SKM-1 treated with dmso at 0.1 percent for 144 hours (cell line): ENCODE results near the gene ITGA2.
A peak's percentile ranks its signal among the peaks of the same experiment; 100 is the strongest.

ENCODE experiments used
- DNase-seq: peaks from one replicate; lab custom pipeline; 2025; ENCODE audit not compliant: unreplicated experiment; lab: John Stamatoyannopoulos, UW

The ITGA2 gene

GRCh38 chr5:53017794-53018391 lies 28.7 kb downstream of the ITGA2 start:
- no peak for DNase-seq

- DNase-seq: no peak
Observed at GRCh38 chr5:53019320-53019719, 30.2 kb downstream of the ITGA2 start.

- DNase-seq: no peak
Observed at GRCh38 chr5:53022930-53023511, 33.9 kb downstream of the ITGA2 start.

- peak; percentile 22 for DNase-seq
Observed at GRCh38 chr5:53023969-53024368, 34.8 kb downstream of the ITGA2 start.

GRCh38 chr5:53024535-53024934 lies 35.4 kb downstream of the ITGA2 start:
- DNase-seq: no peak

GRCh38 chr5:53025487-53025886 lies 36.3 kb downstream of the ITGA2 start:
- DNase-seq: no peak

- no peak for DNase-seq
Observed at GRCh38 chr5:53027913-53028312, 38.8 kb downstream of the ITGA2 start.

GRCh38 chr5:53029608-53030007 lies 40.5 kb downstream of the ITGA2 start:
- no peak for DNase-seq

GRCh38 chr5:53030893-53031292 lies 41.7 kb downstream of the ITGA2 start:
- DNase-seq: no peak

GRCh38 chr5:53031695-53032096 lies 42.5 kb downstream of the ITGA2 start:
- DNase-seq: no peak

GRCh38 chr5:53032188-53032587 lies 43.0 kb downstream of the ITGA2 start:
- DNase-seq: no peak

- DNase-seq: no peak
Observed at GRCh38 chr5:53034832-53035231, 45.7 kb downstream of the ITGA2 start.

GRCh38 chr5:53035868-53036381 lies 46.8 kb downstream of the ITGA2 start:
- DNase-seq: no peak

- no peak for DNase-seq
Observed at GRCh38 chr5:53037141-53037859, 48.1 kb downstream of the ITGA2 start.

- DNase-seq: no peak
Observed at GRCh38 chr5:53038196-53038847, 49.2 kb downstream of the ITGA2 start.

GRCh38 chr5:53039855-53040254 lies 50.7 kb downstream of the ITGA2 start:
- DNase-seq: no peak

- DNase-seq: no peak
Observed at GRCh38 chr5:53041071-53041692, 52.0 kb downstream of the ITGA2 start.

- DNase-seq: no peak
Observed at GRCh38 chr5:53041740-53042139, 52.6 kb downstream of the ITGA2 start.

- DNase-seq: no peak
Observed at GRCh38 chr5:53045263-53045662, 56.1 kb downstream of the ITGA2 start.

GRCh38 chr5:53048248-53048647 lies 59.1 kb downstream of the ITGA2 start:
- no peak for DNase-seq

GRCh38 chr5:53052499-53052898 lies 63.3 kb downstream of the ITGA2 start:
- no peak for DNase-seq
